Stimulated activated CD4-positive, alpha-beta T cell treated with anti-CD3 and anti-CD28 coated beads, Interleukin-4, amount 100 ng/mL, for 4 hours (primary cell): ENCODE results near the gene FRMPD4.

Experiments used
- DNase-seq, 2 experiments: peaks; one replicate each; pipeline ENCODE4 v3.0.0-alpha.2; 2020

Gene FRMPD4

DNA sequence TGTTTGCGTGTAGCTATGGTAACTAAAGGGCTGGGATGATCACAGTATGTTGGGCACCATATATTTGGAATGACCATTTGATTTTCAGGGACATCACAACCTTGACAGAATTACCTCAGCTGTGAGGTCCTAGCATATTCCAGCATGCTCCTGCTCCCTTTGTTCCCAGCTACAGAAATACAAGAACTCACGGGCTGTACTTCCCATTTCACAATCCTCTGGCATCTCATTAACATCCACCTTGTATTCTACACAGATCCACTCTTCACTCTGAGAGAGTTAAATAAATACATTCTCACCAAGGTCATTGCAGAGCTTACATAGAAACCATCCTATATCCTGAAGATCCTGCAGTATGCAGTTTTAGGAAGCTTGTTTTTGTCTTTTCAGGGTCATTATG lies 169.7 kb downstream of the FRMPD4 start:
- no peak for DNase-seq

DNA sequence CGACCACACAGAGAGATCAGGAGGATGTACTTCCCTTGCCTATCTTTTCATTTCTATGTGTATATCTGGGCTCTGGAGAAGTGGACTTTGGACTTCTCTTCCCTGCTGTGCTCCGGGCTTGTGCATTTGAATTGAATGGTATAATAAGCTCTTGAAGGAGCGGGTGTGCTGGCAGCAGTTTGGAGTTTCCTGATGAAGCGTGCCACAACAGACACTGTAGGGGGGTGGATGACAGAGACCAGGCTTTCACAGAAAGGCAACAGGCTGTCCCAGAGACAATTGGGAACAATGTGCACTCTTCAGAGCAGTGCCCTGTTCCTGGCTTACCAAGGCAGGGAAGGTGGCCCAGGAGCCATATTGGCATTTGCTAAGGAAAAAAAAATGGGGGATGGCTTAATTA lies 170.1 kb downstream of the FRMPD4 start:
- DNase-seq, result no peak

DNA sequence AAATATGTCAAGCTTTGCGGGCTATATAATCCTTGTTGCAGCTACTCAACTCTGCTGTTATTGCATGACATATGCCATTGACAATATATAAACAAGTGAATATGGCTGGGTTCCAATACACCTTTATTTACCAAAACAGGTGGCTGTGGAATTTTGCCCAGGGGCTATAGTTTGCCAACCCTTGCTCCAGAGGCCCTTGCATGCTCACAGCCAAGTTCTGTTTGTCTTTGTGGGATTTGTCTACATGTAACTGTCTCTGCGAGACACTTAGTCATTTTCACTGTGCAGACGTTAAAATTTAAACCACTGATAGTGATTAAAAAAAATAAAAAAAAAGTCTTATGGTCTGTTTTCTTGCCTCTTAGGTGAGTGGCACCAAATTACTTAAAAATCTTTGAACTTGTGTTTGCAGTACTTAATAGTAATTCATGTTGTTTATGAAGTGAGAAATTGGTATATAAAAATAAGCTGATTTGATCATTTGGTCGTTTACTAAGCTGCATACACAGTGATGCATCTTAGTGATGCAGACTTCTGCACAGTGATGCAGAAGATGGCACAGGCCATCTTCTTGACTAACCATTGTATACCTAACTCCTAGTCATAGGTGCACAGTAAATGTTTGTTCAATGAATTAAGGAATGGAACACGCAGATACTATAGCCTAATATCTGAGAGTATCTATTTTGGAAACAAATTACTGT lies 170.9 kb downstream of the FRMPD4 start:
- DNase-seq, result no peak

DNA sequence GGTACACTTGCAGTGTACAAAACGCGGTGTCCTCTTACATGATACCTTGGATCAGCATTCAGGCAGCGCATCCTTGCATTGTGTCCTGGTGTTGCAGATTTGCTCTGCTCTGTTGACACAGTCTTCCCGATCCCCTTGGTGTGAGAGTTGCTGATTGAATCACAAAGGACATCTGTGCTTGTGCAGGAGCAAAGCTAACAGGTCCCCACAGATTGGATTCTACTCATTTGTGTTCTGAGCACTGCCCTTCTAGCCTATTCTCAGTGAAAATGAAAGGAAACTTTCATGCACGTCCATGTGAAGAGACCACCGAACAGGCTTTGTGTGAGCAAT lies 171.4 kb downstream of the FRMPD4 start:
- DNase-seq, result no peak

DNA sequence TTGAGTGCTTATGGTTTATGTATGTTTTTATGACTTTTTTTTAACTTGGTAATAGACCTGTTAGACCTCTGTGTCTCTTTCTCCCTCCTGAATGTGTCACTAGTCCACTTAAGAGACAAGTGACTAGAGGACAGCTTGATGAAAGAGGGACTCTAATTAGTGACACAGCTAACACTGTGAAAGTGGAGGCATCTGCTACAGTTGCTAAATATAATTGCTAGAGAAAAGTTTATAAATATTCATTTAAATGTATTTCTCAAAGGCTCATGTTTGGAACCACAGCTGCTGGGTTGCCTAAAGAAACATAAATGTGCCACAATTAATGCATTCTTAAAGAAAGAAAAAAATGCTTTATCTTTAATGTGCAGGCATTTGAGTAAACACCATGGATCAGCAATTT lies 176.4 kb downstream of the FRMPD4 start:
- no peak for DNase-seq

DNA sequence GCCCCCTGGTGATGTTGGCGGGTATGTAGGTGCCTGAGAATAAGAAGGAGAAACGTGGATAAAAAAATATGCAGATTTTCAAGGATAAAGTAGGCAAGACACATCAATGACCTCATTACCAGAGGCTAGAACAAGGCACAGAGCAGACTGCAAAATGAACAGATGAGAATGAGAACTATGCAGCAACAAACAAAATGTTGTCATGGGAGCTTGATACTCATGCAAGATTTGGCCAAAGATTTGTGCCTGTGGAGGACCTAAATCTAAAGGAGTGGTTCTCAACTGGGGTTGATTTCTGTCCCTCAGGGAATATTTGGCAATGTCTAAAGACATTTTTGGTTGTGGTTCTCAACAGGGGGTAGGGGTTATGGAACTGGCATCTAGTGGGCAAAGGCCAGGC lies 177.3 kb downstream of the FRMPD4 start:
- DNase-seq, result no peak

DNA sequence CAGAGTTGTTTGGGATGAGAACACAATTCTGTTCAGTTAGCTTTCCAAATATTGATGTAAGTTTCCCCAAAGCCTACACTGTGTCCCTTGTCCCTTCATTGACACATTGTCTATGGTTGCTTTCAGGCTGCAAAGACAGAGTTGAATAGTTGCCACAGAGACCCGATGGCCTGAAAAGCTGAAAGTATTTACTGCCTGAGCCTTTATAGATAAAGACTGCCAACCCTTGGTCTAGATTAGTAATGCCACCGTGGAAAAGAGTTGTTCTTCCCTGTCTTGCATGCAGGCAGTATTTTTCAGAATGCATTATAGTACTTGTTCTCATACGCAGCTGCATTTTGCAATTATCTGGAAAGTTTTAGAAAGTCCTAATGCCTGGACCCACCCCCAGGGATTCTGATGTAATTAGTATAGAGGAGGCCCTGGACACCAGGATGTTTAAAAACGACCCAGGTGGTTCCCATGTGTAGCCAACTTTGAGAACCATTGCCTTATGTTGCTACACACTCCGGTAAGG lies 180.8 kb downstream of the FRMPD4 start:
- no peak for DNase-seq

DNA sequence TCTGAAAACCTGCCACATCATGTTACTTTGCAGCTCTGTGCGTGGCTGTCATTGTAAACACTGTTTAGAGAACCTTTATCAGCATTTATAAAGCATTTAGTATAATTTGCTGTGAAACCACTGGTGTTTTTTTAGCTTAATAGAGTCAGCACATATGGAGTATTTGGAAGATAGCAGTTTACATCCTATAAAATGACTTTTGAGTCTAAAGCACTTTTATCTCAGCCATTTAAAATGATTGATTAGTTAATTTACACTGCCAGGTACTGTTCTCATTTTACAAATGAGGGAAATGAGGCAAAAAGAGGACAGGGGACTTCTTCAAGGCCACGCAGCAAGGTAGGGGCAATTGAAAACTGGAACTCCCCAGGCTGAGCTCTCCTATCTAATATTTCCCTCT lies 181.7 kb downstream of the FRMPD4 start:
- no peak for DNase-seq

DNA sequence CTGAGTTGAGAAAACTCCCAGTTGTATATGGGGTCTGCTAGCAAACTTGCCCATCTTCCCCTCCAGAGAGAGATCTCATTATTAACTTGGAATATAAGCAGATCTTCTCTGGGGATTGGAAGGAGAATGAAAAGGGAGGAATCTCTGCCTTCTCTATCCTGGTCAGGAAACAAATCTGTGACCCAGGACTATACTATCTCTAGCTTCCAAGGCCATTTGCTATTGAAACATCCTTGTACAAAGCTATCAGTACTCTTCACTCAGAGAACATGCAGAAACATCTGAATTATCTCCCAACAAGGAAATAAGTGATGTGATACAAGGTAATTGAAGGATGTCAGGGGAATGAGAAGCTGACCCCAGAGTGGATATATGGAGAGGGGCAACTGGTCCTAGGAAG lies 183.8 kb downstream of the FRMPD4 start:
- DNase-seq, result no peak

DNA sequence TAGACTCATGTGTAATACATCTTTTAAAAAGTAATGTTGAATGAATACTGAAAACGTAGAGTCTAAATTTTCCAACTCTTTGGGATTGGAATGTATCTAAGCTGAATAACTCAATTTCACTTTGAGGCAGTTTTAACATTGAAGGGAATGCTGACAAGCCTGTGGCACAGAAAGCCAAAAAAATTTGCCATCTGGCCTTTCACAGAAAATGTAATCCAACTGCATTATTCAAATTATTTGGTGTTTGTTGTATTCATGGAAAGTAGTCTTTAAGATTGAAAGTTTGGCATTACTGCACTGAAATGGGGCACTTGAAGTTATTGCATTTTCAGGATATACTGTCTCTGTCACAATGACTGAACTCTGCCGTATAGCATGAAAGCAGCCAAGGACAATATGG lies 186.9 kb downstream of the FRMPD4 start:
- no peak for DNase-seq

DNA sequence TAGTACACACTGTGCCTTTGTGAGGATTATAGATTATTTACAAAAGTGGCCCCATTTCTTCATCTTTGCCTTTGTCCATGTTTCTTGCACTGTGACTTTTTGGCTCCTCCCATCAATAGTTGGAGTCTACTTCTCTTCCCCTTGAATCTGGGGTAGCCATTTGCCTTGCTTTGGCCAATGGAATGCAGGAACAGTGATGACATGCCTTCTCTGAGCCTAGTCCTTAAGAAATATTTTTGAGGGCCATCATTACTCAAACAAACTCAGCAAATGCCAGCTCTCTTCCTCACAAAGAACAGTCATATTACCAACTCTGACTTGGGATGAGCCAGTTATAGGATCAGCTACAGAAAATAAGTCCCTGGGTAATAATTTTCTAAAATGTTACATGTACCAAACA lies 189.6 kb downstream of the FRMPD4 start:
- no peak for DNase-seq

DNA sequence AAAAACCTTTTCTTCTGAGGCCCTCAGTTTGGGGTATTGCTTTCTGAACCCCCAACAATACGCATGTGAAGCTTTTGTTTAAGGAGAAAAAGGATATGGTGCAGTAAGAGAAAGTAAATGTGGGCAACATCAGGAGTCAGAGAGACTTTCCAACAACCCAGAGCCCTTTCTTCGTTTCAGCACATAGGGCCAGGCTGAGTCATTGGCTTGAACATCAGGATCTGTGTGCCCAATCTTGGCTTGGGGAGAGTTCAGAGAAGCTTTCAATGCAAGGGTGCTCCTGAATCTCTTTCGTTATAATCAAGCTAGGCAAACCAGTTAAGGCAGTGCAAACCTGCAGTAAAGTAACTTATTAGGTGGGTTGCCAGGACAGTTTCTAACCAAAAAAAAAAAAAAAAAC lies 191.2 kb downstream of the FRMPD4 start:
- no peak for DNase-seq

DNA sequence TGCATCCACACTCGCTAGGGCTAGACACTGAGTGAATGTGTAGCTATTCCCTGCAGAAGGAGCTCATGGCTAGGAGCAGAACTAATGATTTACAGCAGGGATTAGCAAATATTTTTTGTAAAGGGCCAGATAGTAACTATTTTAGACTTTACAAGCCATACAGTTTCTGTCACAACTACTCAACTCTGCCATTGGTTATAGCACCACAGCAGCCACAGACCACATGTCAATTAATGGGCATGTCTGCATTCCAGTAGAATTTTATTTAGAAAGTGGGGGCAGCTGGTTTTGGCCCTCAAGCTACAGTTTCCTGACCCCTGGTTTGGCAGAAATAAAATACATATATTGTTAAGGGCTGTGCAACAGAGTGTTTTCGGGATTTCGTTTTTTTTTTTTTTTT lies 192.6 kb downstream of the FRMPD4 start:
- DNase-seq, result no peak

DNA sequence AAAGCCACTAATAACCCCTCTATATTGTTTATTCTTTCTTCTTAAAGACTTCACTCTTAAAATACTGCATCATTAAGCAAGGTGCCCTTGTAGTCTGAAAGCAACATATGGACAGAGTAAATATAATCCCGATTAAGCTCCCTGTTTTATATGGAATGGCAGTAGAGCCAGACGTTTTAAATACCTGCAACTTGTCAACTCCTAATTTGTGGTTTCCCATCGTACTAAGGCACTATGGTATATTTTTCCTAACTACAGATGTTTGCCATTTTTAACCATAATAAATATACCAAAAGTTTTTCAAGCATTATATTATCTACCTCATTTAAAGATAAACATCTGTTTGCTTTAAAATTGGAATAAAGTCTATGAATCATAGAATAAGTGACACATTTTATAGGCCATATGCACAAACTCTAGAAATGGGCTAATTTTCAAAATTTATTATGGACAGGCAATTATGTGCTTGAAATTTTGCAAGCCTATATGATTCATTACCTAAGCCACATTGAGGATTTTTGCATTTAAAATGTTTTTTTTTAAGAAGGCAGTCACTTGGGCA lies 194.6 kb downstream of the FRMPD4 start:
- DNase-seq, result no peak

DNA sequence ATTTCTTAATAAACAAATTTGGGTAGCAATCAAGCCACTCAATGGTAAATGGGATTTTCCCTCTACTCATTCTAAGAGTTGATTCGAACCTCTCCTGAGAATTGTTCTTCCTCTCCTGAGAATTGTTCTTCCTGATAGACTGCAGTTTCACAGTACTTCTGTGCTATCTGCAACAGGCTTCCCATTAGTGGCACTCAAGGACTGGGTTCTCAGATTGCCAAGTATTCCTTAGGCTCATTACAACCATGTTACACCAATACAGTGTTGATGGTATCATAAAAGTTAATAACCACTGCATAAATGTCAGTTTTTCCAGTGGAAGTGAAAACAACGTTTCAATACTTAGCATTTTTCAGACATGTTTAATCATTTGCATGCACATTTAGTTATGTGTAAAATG lies 201.6 kb downstream of the FRMPD4 start:
- DNase-seq, result no peak

DNA sequence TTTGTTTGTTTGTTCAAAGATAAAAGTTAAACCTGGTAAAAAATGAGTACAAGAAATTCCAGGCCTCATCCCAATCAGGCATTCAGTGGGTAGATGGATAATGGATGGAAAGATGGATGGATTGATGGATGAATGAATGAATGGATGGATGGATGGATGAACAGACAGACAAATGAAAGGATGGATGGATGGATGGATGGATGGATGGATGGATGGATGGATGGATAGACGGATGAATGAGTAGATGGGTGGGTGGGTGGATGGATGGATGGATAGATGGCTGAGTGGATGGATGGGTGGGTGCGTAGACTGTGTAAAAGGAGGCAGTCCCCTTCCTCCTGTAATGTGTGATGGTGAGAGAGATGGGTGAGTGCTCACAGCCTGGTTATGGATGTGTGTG lies 206.7 kb downstream of the FRMPD4 start:
- DNase-seq, result no peak

DNA sequence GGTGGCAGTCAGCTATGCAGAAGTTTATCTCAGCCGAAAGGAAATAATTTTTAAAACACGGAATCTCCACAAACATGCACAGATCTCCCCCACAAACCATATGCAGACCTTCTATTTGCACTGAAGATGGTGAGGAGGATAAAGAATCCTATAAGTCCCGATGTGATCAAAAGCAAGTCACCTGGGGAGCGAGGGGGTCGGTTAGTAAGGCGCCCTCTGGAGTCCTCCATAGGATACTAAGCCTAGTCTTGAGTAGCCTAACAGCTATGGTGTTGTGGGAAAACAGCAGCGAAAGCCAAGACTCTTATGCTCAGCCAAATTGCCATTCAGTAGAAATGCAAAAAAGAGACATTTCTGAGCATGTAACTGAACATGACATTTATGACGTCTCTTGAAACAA lies 210.9 kb downstream of the FRMPD4 start:
- DNase-seq, result no peak

DNA sequence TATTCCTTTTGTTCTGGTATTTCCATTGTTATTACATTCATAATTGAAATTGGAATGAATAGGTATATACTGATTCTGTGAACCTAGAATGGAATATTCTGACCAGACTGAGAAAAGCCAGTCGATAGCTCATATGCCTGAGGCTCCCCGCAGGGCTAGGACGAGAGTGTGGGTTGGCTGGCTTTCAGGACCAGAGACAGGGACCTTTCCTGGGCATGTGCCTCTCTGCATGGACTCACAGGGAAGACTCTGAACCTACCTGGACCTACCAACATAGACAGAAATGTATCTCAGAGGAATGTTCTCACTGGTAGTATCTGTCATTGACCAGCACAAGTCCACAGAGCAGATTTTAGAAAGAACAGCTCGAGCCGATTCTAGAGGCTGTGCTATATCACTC lies 214.6 kb downstream of the FRMPD4 start:
- no peak for DNase-seq

DNA sequence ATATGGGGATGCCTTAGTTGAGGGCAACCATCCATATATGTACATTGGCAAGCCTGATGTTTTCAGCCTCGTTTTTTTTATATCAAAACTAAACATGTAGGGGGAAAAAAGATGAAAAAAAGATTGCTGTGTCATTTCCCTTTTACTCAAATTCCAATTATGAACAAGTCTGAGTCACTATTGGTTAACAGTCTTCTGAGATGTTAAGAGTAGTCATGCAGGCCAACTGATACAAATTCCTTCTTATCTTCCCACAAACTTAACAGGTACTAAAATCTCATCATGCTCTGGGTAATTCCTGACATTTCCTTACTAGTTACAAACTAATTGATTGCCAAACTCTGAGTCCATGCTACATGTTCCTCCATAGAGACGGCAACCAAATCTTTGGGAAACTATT lies 222.1 kb downstream of the FRMPD4 start:
- no peak for DNase-seq

DNA sequence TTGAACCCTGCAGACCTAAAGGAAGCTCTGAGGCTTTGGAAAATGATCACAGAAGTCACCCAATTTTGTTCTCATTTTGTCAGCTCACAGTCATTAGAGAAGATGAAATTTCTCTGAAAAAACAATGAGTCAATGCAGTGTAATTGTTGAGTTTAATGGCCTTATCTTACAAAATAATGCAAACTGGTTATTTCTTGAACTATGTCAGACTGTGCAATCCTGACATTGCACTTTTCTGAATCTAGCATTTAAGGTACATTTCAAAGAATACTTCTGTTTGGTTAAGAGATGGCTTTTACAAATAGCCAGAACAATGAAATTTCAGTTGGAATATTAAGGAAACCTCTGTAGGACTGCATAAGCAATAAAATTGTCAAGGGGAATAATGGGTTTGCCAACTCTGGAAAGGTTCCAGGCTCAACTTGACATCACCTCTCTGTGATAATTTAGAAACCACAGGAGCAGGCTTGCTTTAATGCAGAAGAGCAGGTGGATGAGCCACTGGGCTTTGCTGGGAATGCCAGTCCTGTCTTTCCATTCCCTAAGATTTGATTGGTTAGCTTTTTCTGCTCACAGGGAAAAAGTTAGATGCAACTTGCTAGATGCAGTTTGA lies 222.8 kb downstream of the FRMPD4 start:
- no peak for DNase-seq

DNA sequence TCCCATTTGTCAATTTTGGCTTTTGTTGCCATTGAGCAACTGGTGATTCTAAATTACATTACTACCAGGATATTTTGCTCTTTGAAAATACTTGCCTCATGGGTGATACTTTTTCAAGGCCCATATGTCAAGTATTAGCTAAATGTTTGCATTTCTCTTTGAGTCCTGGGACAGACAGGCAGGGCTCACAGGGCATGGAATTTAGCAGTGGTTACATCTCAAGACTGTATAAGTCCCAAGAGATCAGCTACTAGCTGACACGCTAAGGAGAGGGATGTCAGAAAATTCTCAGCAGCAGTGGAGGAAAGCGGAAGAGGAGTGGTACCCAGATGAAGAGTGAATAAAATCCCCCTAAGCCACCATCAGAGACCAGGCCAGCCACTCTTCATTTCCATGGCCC lies 224.9 kb downstream of the FRMPD4 start:
- no peak for DNase-seq

DNA sequence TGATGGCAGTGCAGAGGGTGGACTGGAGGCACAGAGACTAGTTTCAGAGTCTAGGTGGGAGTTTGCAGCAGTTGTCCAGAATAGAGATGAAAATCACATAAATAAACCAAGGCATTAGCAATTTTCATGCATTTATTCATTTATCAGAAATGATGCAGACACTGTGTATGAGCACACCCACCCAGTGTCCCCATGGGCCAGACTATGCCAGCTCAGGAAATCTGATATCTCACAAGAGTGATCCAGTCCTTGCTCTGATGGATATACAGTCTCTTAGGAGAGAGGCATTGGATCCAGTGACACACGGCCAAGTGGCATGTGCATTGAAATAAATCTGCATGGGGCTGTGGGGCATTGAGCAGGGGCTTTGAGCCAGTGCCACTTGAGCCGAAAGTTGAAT lies 228.2 kb downstream of the FRMPD4 start:
- no peak for DNase-seq

DNA sequence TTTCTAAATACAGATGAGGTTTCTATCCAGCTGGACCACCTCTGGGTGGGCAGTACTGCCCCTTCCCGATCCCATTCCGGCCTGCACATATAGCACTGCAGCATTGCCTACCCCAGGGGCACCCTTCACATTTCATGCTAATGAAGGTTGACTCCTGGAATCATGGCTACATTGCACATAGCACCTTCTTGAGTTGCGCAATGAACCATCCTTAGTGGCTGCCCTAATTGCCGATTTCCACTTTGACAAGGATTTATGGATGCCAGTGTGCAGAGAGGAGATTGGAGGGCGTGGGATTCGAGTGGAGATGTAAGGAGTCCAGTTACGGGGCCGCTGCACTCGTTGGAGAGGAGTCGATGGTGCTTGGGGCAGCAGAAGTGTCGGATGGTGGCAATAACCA lies 229.0 kb downstream of the FRMPD4 start:
- DNase-seq, result no peak

DNA sequence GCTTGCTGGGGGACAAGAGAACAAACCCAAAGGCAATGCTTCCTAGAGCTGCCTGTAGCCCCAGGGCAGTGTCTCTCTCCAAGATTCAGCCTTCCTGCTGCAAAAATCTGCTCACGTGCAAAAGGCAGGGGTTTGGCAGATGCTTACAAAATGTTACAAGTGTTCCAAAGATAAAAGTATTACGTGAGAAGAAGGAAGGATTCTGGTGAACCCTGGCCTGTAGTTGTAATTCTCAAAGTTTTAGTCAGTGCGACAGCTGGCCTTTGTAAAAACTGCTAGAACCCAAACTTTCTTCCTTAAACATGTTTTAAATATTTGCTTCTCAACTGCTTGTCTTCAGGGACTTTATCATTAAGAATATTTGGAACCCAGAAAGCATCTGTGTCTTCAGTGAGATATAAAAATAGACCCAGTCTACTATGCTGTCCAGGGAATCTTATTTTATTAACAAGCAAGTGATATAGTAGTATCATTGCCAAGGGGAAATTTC lies 232.3 kb downstream of the FRMPD4 start:
- no peak for DNase-seq

DNA sequence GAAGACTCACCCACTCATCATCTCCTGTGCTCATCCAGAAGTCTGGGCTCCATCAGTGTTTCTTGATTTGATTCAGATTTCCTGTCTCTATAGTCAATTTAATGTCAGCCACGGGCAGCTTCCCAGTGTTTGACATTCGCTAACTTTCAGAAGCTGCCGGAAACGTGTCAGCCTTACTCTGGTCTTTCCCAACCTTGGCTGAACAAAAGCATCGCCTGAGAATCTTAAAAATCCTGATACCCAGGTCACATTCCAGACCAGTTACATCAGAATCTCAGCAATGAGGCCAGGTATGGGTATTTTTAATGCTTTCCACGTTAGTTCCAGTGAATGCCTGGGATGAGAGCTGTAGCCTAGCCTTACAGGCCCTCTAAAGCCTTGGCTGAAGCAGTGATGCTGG lies 233.8 kb downstream of the FRMPD4 start:
- no peak for DNase-seq
